Stimulated activated CD8-positive, alpha-beta memory T cell treated with anti-CD3 and anti-CD28 coated beads, Interleukin-7, amount 100 ng/mL, for 24 hours (primary cell): ENCODE measurements around the gene GPR84.

Experiments used
- DNase-seq: peaks from one replicate; pipeline ENCODE4 v3.0.0-alpha.2; 2020; ENCODE audit warnings: low read depth

Gene GPR84

GRCh38 chr12:54364413-54364812 is at the start of gene GPR84:
Gene GPR84 (minus strand): TSS chr12:54364486. CDS start chr12:54363851, 635 bp downstream.
- DNase-seq, result no peak

- peak; percentile 47 for DNase-seq
These were observed 49.3 kb upstream of the GPR84 start for GRCh38 chr12:54413284-54414190.

GRCh38 chr12:54412786-54413185 is 48.5 kb upstream of the GPR84 start:
- DNase-seq, result no peak

- DNase-seq, result no peak
These were observed 48.1 kb upstream of the GPR84 start for GRCh38 chr12:54412348-54412747.

- DNase-seq, result no peak
These were observed 47.3 kb upstream of the GPR84 start for GRCh38 chr12:54411391-54412241.

GRCh38 chr12:54409267-54409666 is 45.0 kb upstream of the GPR84 start:
- DNase-seq, result no peak

GRCh38 chr12:54407183-54407905 is 43.1 kb upstream of the GPR84 start:
- DNase-seq, result no peak

- no peak for DNase-seq
These were observed 41.3 kb upstream of the GPR84 start for GRCh38 chr12:54405573-54405972.

GRCh38 chr12:54405106-54405505 is 40.8 kb upstream of the GPR84 start:
- no peak for DNase-seq

- DNase-seq, result peak; percentile 49
These were observed 40.0 kb upstream of the GPR84 start for GRCh38 chr12:54404061-54405004.

GRCh38 chr12:54401119-54401518 is 36.8 kb upstream of the GPR84 start:
- no peak for DNase-seq

- peak; percentile 90 for DNase-seq
These were observed 34.9 kb upstream of the GPR84 start for GRCh38 chr12:54398995-54399793.

GRCh38 chr12:54398218-54398617 is 33.9 kb upstream of the GPR84 start:
- no peak for DNase-seq

GRCh38 chr12:54397157-54397556 is 32.9 kb upstream of the GPR84 start:
- DNase-seq, result no peak

GRCh38 chr12:54395545-54395944 is 31.3 kb upstream of the GPR84 start:
- DNase-seq, result no peak

GRCh38 chr12:54394986-54395385 is 30.7 kb upstream of the GPR84 start:
- DNase-seq, result no peak

GRCh38 chr12:54394281-54394719 is 30.0 kb upstream of the GPR84 start:
- DNase-seq, result no peak

GRCh38 chr12:54393743-54394142 is 29.5 kb upstream of the GPR84 start:
- no peak for DNase-seq

- no peak for DNase-seq
These were observed 28.9 kb upstream of the GPR84 start for GRCh38 chr12:54393207-54393609.
